ENCODE results near the gene TTLL9.

GRCh38 chr20:31844737-31845299 lies 25.6 kb upstream of the TTLL9 start:
- TF ChIP-seq POLR2AphosphoS5 (IDR thresholded peaks at IDR 0.05) (no peak), CTCF (IDR thresholded peaks at IDR 0.05) (no peak)
